DMS153 (cell line): Measurements from ENCODE around the gene PPP2R5C.

Source experiments
- DNase-seq: peaks from one replicate; lab custom pipeline; 2025; lab: John Stamatoyannopoulos, UW

Gene PPP2R5C

GRCh38 chr14:101887219-101887618, 125.7 kb downstream of the PPP2R5C start:
- DNase-seq = no peak

GRCh38 chr14:101888182-101888581, 126.7 kb downstream of the PPP2R5C start:
- DNase-seq = no peak

GRCh38 chr14:101889366-101889765, 127.9 kb downstream of the PPP2R5C start:
- DNase-seq = no peak

- no peak for DNase-seq
Observed at GRCh38 chr14:101889898-101890297, 128.4 kb downstream of the PPP2R5C start.

- no peak for DNase-seq
Observed at GRCh38 chr14:101891471-101891870, 130.0 kb downstream of the PPP2R5C start.

GRCh38 chr14:101893759-101894158, 132.2 kb downstream of the PPP2R5C start:
- no peak for DNase-seq

GRCh38 chr14:101894365-101895081, 133.0 kb downstream of the PPP2R5C start:
- DNase-seq = no peak

- no peak for DNase-seq
Observed at GRCh38 chr14:101895256-101895655, 133.7 kb downstream of the PPP2R5C start.

GRCh38 chr14:101897326-101897725, 135.8 kb downstream of the PPP2R5C start:
- no peak for DNase-seq

GRCh38 chr14:101898416-101898815, 136.9 kb downstream of the PPP2R5C start:
- no peak for DNase-seq

GRCh38 chr14:101899263-101899662, 137.8 kb downstream of the PPP2R5C start:
- DNase-seq = no peak

GRCh38 chr14:101900253-101900652, 138.7 kb downstream of the PPP2R5C start:
- no peak for DNase-seq

- no peak for DNase-seq
Observed at GRCh38 chr14:101903111-101903561, 141.6 kb downstream of the PPP2R5C start.

GRCh38 chr14:101905614-101906013, 144.1 kb downstream of the PPP2R5C start:
- no peak for DNase-seq

GRCh38 chr14:101906645-101907044, 145.1 kb downstream of the PPP2R5C start:
- no peak for DNase-seq

GRCh38 chr14:101907619-101908018, 146.1 kb downstream of the PPP2R5C start:
- no peak for DNase-seq

GRCh38 chr14:101908795-101909194, 147.3 kb downstream of the PPP2R5C start:
- no peak for DNase-seq

GRCh38 chr14:101909371-101910096, 148.0 kb downstream of the PPP2R5C start:
- no peak for DNase-seq

- no peak for DNase-seq
Observed at GRCh38 chr14:101912841-101913240, 151.3 kb downstream of the PPP2R5C start.

- no peak for DNase-seq
Observed at GRCh38 chr14:101914083-101914482, 152.6 kb downstream of the PPP2R5C start.

GRCh38 chr14:101915871-101916815, 154.6 kb downstream of the PPP2R5C start:
- no peak for DNase-seq

- DNase-seq = no peak
Observed at GRCh38 chr14:101916816-101917412, 155.4 kb downstream of the PPP2R5C start.
